Hepatocyte (in vitro differentiated cells): Measurements from ENCODE around the gene SERPINE3.

Source experiments
- EZH2 ChIP-seq: fragments of 200-600 bp; sonication (generic); IDR thresholded peaks from 2 replicates; pipeline ENCODE4 v1.6.1; 2016; ENCODE audit warnings: antibody characterized with exemption, mild to moderate bottlenecking, borderline replicate concordance
- TF ChIP-seq, protein P1 (sequence below): fragments of 200-600 bp; sonication (generic); IDR thresholded peaks from 2 replicates; pipeline ENCODE4 v1.5.1; 2016; ENCODE audit warnings: antibody characterized with exemption, mild to moderate bottlenecking; ENCODE audit not compliant: poor library complexity

DNA sequence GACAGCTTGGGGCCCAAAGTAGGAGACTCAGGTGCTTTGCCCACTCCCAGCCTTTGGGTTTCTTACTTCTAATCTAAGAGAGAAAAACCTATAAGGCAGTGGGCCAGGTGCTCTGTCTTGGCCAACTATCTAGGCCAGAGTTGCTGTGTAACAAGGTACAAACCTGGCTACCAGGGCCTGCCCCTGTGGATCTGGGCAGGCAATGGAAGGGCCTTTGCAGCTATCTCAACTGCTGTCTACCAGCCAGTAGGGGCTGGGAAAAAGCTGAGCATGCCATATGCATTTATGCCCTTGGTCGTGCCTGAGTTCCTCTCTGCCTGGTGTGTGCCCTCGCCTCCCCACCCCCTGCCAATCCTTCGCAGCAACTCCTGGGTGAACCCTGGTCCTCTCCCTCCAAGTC, 16.7 kb upstream of the SERPINE3 start:
- TF ChIP-seq, protein P1, sequence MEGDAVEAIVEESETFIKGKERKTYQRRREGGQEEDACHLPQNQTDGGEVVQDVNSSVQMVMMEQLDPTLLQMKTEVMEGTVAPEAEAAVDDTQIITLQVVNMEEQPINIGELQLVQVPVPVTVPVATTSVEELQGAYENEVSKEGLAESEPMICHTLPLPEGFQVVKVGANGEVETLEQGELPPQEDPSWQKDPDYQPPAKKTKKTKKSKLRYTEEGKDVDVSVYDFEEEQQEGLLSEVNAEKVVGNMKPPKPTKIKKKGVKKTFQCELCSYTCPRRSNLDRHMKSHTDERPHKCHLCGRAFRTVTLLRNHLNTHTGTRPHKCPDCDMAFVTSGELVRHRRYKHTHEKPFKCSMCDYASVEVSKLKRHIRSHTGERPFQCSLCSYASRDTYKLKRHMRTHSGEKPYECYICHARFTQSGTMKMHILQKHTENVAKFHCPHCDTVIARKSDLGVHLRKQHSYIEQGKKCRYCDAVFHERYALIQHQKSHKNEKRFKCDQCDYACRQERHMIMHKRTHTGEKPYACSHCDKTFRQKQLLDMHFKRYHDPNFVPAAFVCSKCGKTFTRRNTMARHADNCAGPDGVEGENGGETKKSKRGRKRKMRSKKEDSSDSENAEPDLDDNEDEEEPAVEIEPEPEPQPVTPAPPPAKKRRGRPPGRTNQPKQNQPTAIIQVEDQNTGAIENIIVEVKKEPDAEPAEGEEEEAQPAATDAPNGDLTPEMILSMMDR: no peak
- TF ChIP-seq EZH2: no peak
